Measurements from ENCODE around the gene SPATC1L. TPM values are rescaled to one million over a fixed set of nuclear protein-coding genes. Genes with fewer than 3 reads are reported as not detected.

Gene SPATC1L
- total RNA-seq = 50.4 and 55.6 TPM in 2 replicates

GRCh38 chr21:46183910-46184624, at the start of gene SPATC1L:
TSS of gene SPATC1L (minus strand) at chr21:46184459. CDS start at chr21:46182816, 1,643 bp downstream.

DNA sequence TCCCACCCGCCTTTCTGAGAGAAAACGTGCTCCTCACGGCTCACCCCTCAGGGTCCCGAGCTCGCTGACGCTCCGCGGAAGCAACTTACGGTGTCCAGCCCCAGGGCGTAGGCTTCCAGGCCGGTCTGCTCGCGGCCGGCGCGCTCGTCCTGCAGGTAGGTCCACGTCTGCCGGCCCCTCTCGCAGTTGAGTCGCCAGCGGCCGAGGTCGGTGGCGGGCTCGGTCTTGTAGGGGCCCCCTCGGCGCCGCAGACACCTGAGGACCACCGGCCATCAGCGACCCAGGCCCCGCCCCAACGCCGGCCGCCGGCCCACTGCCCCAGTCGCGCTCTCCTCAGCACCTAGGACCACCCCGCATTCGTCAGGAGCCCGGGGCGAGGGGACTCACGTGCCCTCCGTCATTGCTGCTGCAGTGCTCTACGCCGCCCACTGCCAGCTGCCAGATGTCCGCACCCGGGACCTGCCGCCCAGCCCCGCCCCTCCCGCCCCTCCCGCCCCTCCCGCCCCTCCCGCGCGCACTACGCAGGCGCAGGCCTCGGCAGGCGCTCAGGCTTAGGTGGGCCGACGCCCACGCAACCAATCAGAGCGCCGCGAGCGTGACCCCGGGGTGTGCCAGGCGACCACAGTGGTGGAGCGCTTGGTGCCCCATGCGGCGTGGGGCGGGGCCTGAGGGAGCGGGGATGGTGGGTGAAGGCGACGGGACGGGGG, 44.2 kb upstream of the SPATC1L start, which contains the start of gene LSS:
LSS (minus strand) TSS at position 430 of the 707 bp plus-strand sequence; CDS start at position 401, 29 bp downstream.

GRCh38 chr21:46155514-46156377, 28.5 kb downstream of the SPATC1L start, which contains the start of gene FTCD:
TSS of gene FTCD (minus strand) at chr21:46155579. CDS start at chr21:46155523, 56 bp downstream.

Other genes with a start within 250 kb of the SPATC1L start
- 786 and 792 TPM in 2 replicates for gene COL6A1, start 202.7 kb downstream of the SPATC1L start, total RNA-seq
- gene COL6A2, start 86.3 kb downstream of the SPATC1L start, total RNA-seq = 691 and 720 TPM in 2 replicates
- gene FTCD, start 28.9 kb downstream of the SPATC1L start, total RNA-seq = not detected in 2 replicates
- 244 and 258 TPM in 2 replicates for gene LSS, start 44.3 kb upstream of the SPATC1L start, total RNA-seq
- 60.0 and 60.2 TPM in 2 replicates for gene MCM3AP, start 101.2 kb upstream of the SPATC1L start, total RNA-seq
- 23.0 and 24.9 TPM in 2 replicates for gene YBEY, start 101.9 kb upstream of the SPATC1L start, total RNA-seq
- 9.1 and 10.0 TPM in 2 replicates for gene C21orf58, start 139.4 kb upstream of the SPATC1L start, total RNA-seq
- gene PCNT, start 139.7 kb upstream of the SPATC1L start, total RNA-seq = 18.7 and 25.4 TPM in 2 replicates

All from bronchus fibroblast of lung (primary cell).